Left cardiac atrium (tissue), 4 donors: ENCODE results near the gene MYL12B. TPM values are rescaled to one million over a fixed set of nuclear protein-coding genes. Genes with fewer than 3 reads are reported as not detected.

Source experiments
- ATAC-seq, 2 donors: fragments of 200-7000 bp; cut with Tn5 transposase; one replicate each; pipeline ENCODE4 v1.9.1; 2020; ENCODE audit warnings: mild to moderate bottlenecking in 2 of 2, moderate library complexity in 2 of 2
- DNase-seq: peaks from one replicate; pipeline ENCODE4 v3.0.0-alpha.2; 2020
- intact Hi-C, 2 donors: fragments of 100-400 bp; cut with DNase I; formaldehyde crosslinking; loops; one replicate each; pipeline versions ENCODE4 v1.14.1 to v1.15.1; 2022 to 2023
- total RNA-seq, 2 donors: library from RNA; stranded (reverse); fragmentation: NEBNext Ultra II Directional; extraction: Animal tissue kit (Norgen Biotek cat#: 25700); gene quantifications; one replicate each; pipeline ENCODE4 v1.2.1, GENCODE V29; 2021
- donor health status: DM: no; HTN: yes; CAD: no.
- donor health status: DM: no; HTN: yes; CAD: no; lungs with severe emphysema.
- donor health status: DM: yes; HTN: yes; CAD: no.
- donor health status: Dilated cardiomyopathy.

Gene MYL12B
- total RNA-seq, 2 donors from 2014 or later: 161 to 230 TPM

GRCh38 chr18:3233004-3233403 is 28.9 kb upstream of the MYL12B start:
- no peak for ATAC-seq

GRCh38 chr18:3233433-3234168 is 28.3 kb upstream of the MYL12B start:
- intact Hi-C loops: no loop called here
- no peak for ATAC-seq
- DNase-seq: no peak

More at GRCh38 chr18:3233004-3233403, 28.9 kb upstream of the MYL12B start:
- intact Hi-C loops: no loop called here
- no peak for DNase-seq

GRCh38 chr18:3234457-3234856 is 27.5 kb upstream of the MYL12B start:
- DNase-seq (no peak), ATAC-seq (no peak)
- intact Hi-C loops: no loop called here

- DNase-seq (no peak), ATAC-seq (no peak)
- intact Hi-C loops: no loop called here
Observed at GRCh38 chr18:3235846-3236245, 26.1 kb upstream of the MYL12B start.

- ATAC-seq: peak in 1 of 2 donors; percentile 38
- no peak for DNase-seq
- intact Hi-C loops: no loop called here
Observed at GRCh38 chr18:3236470-3236869, 25.5 kb upstream of the MYL12B start.

GRCh38 chr18:3238742-3239141 is 23.2 kb upstream of the MYL12B start:
- ATAC-seq (no peak), DNase-seq (no peak)
- intact Hi-C loops: no loop called here

- intact Hi-C loops: loop anchor here (5.0 to 10.0 kb wide), 6 partner anchors 58 to 313 kb away; no protein-coding TSS in a partner anchor
- ATAC-seq (no peak), DNase-seq (no peak)
Observed at GRCh38 chr18:3245185-3245564, 16.8 kb upstream of the MYL12B start.

GRCh38 chr18:3245853-3246634 is 15.9 kb upstream of the MYL12B start:
- DNase-seq: peak; percentile 92
- peak; percentile 69 to 78 for ATAC-seq
- intact Hi-C loops: loop anchor here (5.0 to 10.0 kb wide), 6 partner anchors 59 to 314 kb away; no protein-coding TSS in a partner anchor

- intact Hi-C loops: loop anchor here (5.0 to 10.0 kb wide), 6 partner anchors 59 to 314 kb away; no protein-coding TSS in a partner anchor
- ATAC-seq: peak; percentile 20 to 40
Observed at GRCh38 chr18:3246635-3247239, 15.2 kb upstream of the MYL12B start.

GRCh38 chr18:3247240-3248061 is 14.5 kb upstream of the MYL12B start, which contains the start of gene MYL12A:
TSS of gene MYL12A (plus strand) at chr18:3247801. CDS start at chr18:3253248, 5,447 bp downstream.
- DNase-seq (peak; percentile 99), ATAC-seq (peak; percentile 89 to 90)
- intact Hi-C loops: loop anchor here (5.0 to 10.0 kb wide), 6 partner anchors 60 to 315 kb away; no protein-coding TSS in a partner anchor

More at GRCh38 chr18:3246635-3247239, 15.2 kb upstream of the MYL12B start:
- DNase-seq: peak; percentile 62

GRCh38 chr18:3248062-3248657 is 13.8 kb upstream of the MYL12B start:
- no peak for DNase-seq
- peak; percentile 2 to 3 for ATAC-seq
- intact Hi-C loops: loop anchor here (5.0 to 10.0 kb wide), 6 partner anchors 61 to 316 kb away; no protein-coding TSS in a partner anchor

- DNase-seq (no peak), ATAC-seq (no peak)
- intact Hi-C loops: loop anchor here (5.0 to 10.0 kb wide), 6 partner anchors 62 to 317 kb away; no protein-coding TSS in a partner anchor
Observed at GRCh38 chr18:3248658-3249359, 13.1 kb upstream of the MYL12B start.

- intact Hi-C loops: no loop called here
- DNase-seq (no peak), ATAC-seq (no peak)
Observed at GRCh38 chr18:3250237-3251107, 11.5 kb upstream of the MYL12B start.

- ATAC-seq (no peak), DNase-seq (no peak)
- intact Hi-C loops: no loop called here
Observed at GRCh38 chr18:3251249-3251962, 10.5 kb upstream of the MYL12B start.

- DNase-seq (no peak), ATAC-seq (no peak)
- intact Hi-C loops: no loop called here
Observed at GRCh38 chr18:3251963-3252277, 10.0 kb upstream of the MYL12B start.

GRCh38 chr18:3252843-3253242 is 9.1 kb upstream of the MYL12B start:
- intact Hi-C loops: no loop called here
- no peak for DNase-seq
- no peak for ATAC-seq
